Hippocampal formation (tissue), 2 donors: ENCODE data around the gene FYB1.
"Not testable (repeated sequence)": the region's sequence is repeated elsewhere in the genome, so short reads cannot be mapped to it uniquely, and the experiment has no call there.

ENCODE experiments used
- DNase-seq, 2 donors: peaks; one replicate each; lab custom pipeline; 2025; lab: John Stamatoyannopoulos, UW

FYB1 gene

GRCh38 chr5:39226100-39226451 lies 6.7 kb upstream of the FYB1 start:
- no peak for DNase-seq

DNA sequence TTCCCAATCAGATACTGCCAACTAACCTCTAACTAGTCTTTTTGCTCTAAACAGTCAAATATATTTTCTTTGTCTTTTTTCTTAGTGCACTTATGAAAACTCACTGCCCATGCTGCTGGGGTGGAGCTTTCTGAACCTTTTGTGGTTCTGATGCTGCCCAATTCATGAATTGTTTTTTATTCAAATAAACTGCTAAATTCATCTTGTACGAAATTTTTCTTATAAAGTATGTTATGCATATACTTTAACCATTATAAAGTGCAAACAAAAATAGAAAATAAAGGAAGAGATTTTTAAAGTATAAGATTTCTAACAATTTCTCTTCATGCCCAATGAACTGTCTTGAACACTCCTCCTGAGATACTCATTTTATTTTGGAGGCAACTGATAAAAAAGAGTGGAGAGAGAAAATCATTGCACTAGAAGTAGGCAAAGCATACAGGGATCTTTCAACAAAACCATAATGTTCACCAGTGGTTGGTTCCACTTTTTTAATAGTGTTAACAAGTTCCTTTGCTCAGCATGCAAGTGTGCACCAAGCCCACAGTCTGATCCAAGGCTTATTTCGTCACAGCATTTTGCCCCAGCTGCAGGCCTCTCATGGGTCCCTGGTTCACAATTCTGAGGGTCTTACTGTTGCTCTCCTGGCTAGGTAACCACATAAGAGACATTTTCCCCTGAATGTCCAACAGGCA lies 6.2 kb upstream of the FYB1 start:
- DNase-seq = no peak

DNA sequence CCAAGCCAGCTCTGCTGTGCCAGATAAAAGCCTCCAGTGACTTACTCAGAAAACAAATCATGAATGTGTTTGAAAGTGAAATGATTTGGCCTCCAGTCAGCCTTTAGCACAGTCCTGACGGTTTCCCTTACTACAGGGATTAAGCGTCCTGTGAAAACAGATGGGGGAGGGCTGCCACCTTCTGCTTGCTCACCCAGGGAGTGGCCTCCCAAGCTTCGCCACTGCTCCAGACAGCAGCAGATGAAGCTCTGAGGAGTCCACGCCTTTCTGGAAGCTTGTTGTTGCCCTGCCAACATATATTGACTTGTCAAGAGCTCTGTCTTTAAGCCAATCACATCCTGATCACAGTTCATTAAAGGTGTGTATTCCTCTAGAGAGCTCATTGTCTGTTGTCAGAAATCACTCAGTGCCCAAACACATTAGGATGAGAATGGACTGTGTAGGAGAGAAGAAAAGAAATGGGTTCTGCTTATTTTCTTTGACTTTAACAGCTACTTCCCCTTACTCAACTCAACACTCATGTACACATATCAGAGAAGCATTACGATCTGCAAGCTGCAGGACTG lies 4.9 kb upstream of the FYB1 start:
- no peak for DNase-seq

DNA sequence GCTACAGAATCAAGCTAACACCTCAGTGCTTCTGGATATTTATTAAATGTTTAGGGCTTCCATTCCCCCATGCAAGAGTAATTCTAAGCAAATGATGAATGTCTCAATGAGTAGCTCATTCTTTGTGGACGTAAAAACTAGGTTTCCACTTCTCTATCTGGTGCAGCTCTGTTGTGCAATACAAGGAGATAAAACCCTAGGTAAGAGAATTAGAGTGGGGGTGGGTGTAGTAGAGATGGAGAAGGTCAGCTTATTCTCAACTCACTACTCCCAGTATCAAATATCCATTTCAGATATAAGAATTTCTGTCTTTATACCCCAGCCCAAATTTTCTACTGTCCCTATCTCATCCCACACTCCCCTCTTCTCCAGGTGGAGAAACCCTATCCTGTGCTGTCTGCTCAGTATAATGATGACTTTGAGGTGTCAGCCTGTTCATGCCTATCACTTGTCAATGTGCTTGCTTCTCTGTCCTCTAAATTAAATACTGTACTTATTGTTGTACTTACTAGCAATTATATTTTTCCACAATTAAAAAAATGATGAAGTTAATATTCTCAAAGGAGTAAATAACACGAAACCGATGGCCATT lies 4.3 kb upstream of the FYB1 start:
- no peak for DNase-seq

GRCh38 chr5:39221671-39222070 lies 2.3 kb upstream of the FYB1 start:
- DNase-seq = not testable (repeated sequence)

DNA sequence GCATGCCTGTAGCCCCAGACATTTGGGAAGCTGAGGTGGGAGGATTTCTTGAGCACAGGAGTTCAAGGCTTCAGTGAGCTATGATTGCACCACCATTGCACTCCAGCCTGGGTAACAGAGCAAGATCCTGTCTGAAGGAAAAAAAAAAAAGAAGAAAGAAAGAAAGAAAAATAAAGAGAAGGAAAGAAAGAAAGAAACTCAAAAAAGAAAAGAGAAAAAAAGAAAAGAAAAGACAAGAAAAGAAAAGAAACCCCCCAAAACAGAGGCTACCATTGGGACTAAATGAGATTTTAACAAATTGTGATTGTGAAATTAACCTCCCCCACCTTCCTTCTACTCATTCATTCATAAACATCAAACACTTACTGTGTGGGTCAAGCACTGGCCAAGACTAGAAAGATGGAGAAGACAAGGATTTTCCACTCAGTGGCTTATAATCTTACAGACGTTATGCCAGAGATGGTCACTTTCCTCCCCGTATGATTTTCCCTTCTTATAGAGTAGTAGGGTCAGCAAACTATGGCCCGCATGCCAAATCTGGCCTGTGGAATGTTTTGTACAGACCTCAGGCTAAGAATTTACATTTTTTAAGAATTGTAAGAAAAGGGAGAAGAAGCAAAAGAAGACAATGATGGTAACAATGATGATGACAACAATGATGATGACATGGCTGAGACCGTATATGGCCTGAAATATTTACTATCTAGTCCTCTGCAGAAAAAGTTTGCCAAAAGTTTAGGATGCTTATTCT lies 1.1 kb upstream of the FYB1 start:
- no peak for DNase-seq

DNA sequence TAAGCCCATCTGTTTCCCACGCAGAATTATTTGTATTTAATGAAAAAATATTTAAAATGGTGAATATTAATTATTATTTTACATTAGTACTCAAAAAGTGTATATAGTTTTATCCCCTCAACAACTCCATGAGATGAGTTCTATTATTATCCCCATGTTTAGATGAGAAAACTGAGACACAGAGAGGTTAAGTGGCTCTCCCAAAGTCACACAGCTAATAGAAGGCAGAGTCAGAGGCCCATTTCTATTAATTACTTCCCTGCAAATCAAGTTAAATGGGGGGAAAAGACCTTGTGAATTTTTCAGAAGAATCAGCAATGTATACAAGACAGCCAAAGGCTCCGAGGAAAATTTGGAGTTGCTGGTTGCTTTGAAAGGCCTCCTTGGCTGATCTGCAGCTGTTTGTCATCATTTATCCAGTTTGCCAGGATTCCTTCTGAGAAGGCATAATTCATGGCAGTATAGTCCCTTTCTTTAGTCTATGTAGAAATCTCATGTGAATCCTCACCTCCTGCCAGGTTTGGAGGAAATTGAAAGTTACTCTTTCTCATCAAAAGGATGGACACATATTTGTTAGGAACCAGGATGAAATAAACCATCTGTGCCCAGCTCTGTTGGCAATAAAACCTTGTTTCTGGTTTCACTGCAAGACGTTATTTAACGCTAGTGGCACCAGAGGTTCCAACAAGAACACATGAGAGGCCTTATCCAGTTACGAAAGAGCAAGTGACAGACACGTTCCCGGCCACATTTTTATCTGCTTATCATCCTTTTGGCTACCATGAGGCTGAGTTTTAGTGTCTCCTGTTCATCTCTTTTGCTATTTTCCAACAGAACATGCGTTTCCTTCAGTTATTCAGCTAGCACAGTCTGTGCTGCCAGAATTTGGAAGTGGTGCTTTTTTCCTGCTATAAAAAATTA lies 621 bp downstream of the FYB1 start:
- DNase-seq = peak in 1 of 2 donors; percentile 58

GRCh38 chr5:39217365-39218281 lies 1.7 kb downstream of the FYB1 start:
- peak; percentile 37 to 66 for DNase-seq

DNA sequence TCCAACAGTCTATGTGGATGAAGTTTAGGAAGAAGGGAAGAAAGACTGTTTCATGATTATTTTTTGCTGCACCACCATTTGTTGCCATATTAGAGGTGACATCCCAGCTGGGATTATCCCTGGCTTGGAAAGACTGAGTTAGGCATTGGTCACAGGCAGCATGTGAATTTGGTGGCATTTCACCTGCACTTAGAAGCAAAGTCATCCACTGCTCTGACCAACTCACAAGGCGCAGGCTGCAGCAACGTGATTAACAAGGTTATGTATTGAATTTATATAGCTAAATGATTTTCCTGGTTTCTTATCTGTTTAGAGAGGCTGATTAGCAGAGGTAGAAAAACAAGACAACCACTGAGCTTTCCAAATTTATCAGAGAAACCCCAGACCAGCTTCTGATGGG lies 2.7 kb downstream of the FYB1 start:
- DNase-seq = no peak

- DNase-seq = no peak
These were observed 3.5 kb downstream of the FYB1 start for GRCh38 chr5:39215857-39216256.

- no peak for DNase-seq
These were observed 4.3 kb downstream of the FYB1 start for GRCh38 chr5:39214912-39215709.

GRCh38 chr5:39213447-39214207 lies 5.7 kb downstream of the FYB1 start:
- no peak for DNase-seq

- no peak for DNase-seq
These were observed 7.6 kb downstream of the FYB1 start for GRCh38 chr5:39211773-39212172.

DNA sequence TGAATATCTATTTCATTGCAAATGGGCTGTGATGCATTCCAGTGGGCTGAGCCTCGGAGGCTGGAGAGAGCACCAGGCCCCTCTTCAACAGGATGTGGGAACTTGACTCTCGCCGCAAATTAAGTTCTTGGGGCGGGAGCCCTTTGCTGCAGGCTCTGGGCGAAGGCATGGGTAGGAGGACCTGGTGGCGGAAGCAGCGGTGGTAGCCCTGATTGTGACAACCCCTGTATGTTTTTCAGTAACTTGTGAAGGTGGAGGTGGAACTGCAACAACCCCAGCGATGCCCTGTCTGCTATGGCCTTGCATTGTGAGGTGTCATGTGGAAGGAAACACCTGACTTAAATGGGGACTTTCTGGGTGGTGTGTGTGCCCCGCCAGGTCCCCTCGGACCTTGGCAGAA lies 9.4 kb downstream of the FYB1 start:
- DNase-seq = no peak

DNA sequence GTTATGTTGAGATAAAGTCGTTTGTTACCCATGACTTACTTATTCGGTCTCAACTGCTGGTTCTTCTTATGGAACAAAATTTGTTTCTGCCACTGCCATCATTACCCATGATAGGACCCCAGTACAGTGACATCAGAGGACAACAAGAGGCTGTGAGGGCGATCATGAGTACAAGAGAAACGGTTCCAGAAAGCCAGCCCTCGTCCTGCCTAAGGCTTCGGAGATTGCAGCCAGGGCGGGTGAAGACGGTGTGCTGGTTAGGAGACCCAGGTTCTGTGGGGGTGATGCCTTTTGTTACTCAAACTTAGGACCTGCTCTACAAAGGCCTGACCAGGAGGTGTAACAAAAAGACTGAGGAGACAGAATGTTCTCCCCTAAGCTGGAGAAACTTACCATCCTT lies 10.9 kb downstream of the FYB1 start:
- no peak for DNase-seq

DNA sequence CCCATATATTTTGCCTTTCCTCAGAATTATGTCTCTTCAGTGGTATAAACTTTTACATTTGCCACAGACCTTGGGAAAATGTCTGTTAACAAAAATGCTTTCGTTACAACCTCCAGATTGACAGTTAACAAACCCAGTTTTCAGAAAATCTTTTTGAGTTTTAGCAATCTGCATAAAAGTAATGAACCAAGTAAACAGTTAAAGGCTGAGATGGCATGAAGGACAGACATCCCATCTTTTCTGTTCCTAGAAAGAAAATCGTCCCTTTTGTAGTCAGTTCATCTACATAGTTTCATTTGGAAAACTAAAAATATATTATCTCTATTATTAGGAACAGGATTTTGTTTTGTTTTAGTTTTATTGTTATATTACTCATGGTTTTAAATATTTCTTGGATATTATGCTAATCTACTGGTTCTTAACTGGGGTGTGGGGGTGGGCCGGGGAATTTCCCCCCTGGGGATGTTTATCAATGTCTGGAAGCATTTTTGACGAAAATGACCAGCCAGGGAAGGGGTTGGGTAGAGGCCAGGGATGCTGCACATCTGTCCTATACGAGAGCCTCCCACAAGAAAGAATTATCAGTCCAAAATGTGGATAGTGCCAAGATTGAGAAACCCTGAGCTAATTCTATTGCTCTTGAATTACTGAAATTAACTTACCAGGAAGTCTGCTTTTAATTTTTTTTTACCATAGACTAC lies 11.9 kb downstream of the FYB1 start:
- no peak for DNase-seq

DNA sequence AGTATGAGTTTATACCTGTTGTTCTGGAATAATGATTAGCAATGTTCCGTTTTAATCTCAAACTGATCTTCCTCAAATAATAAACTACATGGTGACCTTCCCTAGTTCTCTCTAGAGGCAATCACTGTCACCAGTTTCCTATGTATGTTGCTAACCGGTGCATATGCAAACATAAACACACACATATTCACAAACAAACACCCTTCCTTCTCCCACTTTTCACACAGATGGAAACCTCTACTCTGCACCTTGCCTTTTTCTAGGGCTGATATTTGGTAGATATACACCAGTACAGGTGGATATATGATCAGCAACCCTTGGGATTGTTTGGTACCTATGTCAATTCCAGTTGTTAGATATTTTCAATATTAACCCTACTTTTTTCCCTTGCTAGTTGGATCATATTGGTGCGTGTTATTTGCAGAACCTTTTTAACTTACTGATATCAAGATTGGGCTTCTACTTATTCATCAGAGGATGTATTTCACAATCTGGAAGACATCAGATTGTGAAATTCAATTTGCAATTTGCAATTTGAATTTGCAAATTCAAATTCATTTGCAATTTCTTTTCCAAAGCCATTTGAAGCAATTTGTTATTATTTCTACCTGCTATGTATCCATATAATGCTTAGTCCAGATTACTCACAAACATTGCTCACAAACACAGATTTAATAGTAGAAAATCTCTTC lies 12.6 kb downstream of the FYB1 start:
- no peak for DNase-seq

DNA sequence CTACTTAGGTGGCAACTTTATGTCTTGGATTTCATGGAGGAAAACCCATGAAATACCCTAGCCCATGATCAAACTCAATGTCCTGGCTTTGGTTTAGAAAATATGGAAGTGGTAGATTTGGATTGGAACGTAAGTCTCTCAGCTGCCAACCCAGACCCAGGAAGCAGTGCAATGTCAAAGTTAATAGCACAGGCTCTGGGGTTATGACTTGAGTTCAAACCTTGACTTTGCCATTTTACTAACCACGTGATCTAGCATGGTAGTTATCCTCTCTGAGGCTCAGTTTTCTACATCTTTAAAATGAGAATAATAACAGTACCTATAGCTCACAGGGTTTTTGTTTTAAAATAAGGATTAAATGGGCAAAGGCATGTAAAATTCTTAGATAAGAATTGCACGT lies 13.8 kb downstream of the FYB1 start:
- DNase-seq = no peak
